ENCODE data around the gene UBD. TPM values are rescaled to one million over a fixed set of nuclear protein-coding genes. Genes with fewer than 3 reads are reported as not detected.

Gene UBD
- total RNA-seq, 4 donors from 2014 or later = 0.31 to 0.47 (median 0.40) TPM; not detected in 1

DNA sequence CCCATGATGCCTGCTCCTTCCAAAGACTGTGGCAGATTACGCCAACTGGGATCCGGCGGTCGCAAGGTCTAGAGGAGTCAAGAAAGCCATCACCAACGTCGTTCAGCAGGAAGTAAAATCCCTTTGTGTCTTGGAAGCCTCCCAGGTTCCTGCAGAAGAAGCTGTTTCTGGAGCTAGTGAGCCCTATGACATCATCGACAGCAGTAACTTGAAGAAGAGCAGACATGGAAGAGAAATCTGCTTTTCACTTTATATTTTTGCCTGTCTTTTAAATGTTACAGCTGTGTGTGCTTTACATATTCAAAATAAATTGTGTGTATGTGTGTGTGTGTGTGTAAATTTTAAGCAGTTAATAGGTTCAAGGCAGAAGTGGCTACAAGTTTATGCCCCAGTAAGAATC is 18.0 kb upstream of the UBD start:
- peaks cover 36% of the 10 kb centered on the region for H3K27me3 ChIP-seq
- no peaks in the 10 kb centered on the region for H3K4me1 ChIP-seq
- no peak overlapping the region for H3K4me3 ChIP-seq
- 53 to 59% methylated on average over 3 to 7 of the region's 7 CpGs for WGBS, 2 donors (ENCODE audit: low coverage in 1 of 2)
- no peak overlapping the region for H3K27ac ChIP-seq
- H3K36me3 ChIP-seq = no peaks in the 10 kb centered on the region
- TF ChIP-seq POLR2AphosphoS5 (IDR thresholded peaks at IDR 0.05) (no peak), EP300 (IDR thresholded peaks at IDR 0.05) (no peak), POLR2A (IDR thresholded peaks at IDR 0.05) (no peak)
- TF ChIP-seq, protein P1, sequence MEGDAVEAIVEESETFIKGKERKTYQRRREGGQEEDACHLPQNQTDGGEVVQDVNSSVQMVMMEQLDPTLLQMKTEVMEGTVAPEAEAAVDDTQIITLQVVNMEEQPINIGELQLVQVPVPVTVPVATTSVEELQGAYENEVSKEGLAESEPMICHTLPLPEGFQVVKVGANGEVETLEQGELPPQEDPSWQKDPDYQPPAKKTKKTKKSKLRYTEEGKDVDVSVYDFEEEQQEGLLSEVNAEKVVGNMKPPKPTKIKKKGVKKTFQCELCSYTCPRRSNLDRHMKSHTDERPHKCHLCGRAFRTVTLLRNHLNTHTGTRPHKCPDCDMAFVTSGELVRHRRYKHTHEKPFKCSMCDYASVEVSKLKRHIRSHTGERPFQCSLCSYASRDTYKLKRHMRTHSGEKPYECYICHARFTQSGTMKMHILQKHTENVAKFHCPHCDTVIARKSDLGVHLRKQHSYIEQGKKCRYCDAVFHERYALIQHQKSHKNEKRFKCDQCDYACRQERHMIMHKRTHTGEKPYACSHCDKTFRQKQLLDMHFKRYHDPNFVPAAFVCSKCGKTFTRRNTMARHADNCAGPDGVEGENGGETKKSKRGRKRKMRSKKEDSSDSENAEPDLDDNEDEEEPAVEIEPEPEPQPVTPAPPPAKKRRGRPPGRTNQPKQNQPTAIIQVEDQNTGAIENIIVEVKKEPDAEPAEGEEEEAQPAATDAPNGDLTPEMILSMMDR (IDR thresholded peaks at IDR 0.05) = no peak
- H3K9me3 ChIP-seq = no peaks in the 10 kb centered on the region
- ATAC-seq = no peak

DNA sequence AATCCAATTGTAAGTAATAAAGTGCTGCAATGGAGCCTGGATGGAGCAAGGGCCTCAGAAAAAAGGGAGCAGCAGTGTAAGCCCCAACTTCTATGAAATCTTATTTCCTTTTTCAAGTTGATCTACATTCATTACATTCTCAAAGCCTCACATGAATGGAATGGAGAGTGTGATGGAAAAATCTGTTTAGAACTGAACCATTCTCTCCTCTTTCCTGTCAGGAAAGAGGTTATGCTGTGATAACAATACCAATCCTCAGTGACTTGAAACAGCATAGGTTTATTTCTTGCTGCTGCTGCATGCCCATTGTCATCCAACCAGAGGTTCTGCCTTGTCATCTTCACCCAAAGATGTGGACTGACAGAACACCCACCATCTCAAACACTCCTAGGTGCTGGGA is 16.5 kb upstream of the UBD start:
- ATAC-seq = no peak
- Histone ChIP-seq H3K9me3 (no peaks in the 10 kb centered on the region), H3K36me3 (no peaks in the 10 kb centered on the region), H3K4me3 (no peak overlapping the region), H3K27me3 (peaks cover 37% of the 10 kb centered on the region), H3K4me1 (no peaks in the 10 kb centered on the region), H3K27ac (no peak overlapping the region)
- TF ChIP-seq, protein P1 (IDR thresholded peaks at IDR 0.05) = no peak
- TF ChIP-seq POLR2AphosphoS5 (IDR thresholded peaks at IDR 0.05) = no peak

GRCh38 chr6:29567991-29568390 is 8.5 kb upstream of the UBD start:
- WGBS, 2 donors (ENCODE audit: low coverage in 1 of 2) = 35 to 63% methylated on average over 5 of the region's 5 CpGs

GRCh38 chr6:29567541-29567940 is 8.0 kb upstream of the UBD start:
- Histone ChIP-seq H3K36me3 (no peaks in the 10 kb centered on the region), H3K27ac (no peak overlapping the region), H3K9me3 (no peaks in the 10 kb centered on the region), H3K4me1 (no peaks in the 10 kb centered on the region), H3K27me3 (peaks cover 48% of the 10 kb centered on the region), H3K4me3 (no peak overlapping the region)
- 18 to 49% methylated on average over 2 of the region's 2 CpGs for WGBS, 2 donors (ENCODE audit: low coverage in 1 of 2)
- no peak for ATAC-seq
- TF ChIP-seq EP300 (IDR thresholded peaks at IDR 0.05) (no peak), POLR2AphosphoS5 (IDR thresholded peaks at IDR 0.05) (no peak), POLR2A (IDR thresholded peaks at IDR 0.05) (no peak)
- TF ChIP-seq, protein P1 (IDR thresholded peaks at IDR 0.05) = no peak

More at GRCh38 chr6:29567991-29568390, 8.5 kb upstream of the UBD start:
- no peak for ATAC-seq
- TF ChIP-seq POLR2AphosphoS5 (IDR thresholded peaks at IDR 0.05) = no peak
- TF ChIP-seq EP300 (IDR thresholded peaks at IDR 0.05) = no peak
- TF ChIP-seq POLR2A (IDR thresholded peaks at IDR 0.05) = no peak
- TF ChIP-seq, protein P1 (IDR thresholded peaks at IDR 0.05) = no peak
- no peaks in the 10 kb centered on the region for H3K36me3 ChIP-seq
- no peak overlapping the region for H3K4me3 ChIP-seq
- peaks cover 48% of the 10 kb centered on the region for H3K27me3 ChIP-seq
- no peaks in the 10 kb centered on the region for H3K4me1 ChIP-seq
- no peak overlapping the region for H3K27ac ChIP-seq
- no peaks in the 10 kb centered on the region for H3K9me3 ChIP-seq

- H3K9me3 ChIP-seq = no peaks in the 10 kb centered on the region
- WGBS, 2 donors (ENCODE audit: low coverage in 1 of 2) = 73 to 83% methylated on average over 2 to 5 of the region's 5 CpGs
- ATAC-seq = no peak
Observed at GRCh38 chr6:29566856-29567255, 7.3 kb upstream of the UBD start.

More at GRCh38 chr6:29566856-29567255, 7.3 kb upstream of the UBD start:
- TF ChIP-seq EP300 (IDR thresholded peaks at IDR 0.05) (no peak), POLR2AphosphoS5 (IDR thresholded peaks at IDR 0.05) (no peak), POLR2A (IDR thresholded peaks at IDR 0.05) (no peak)
- TF ChIP-seq, protein P1 (IDR thresholded peaks at IDR 0.05) = no peak
- H3K27ac ChIP-seq = no peak overlapping the region
- no peaks in the 10 kb centered on the region for H3K4me1 ChIP-seq
- peaks cover 44% of the 10 kb centered on the region for H3K27me3 ChIP-seq
- no peaks in the 10 kb centered on the region for H3K36me3 ChIP-seq
- H3K4me3 ChIP-seq = no peak overlapping the region
